ENCODE data around the gene MALAT1. TPM values are rescaled to one million over a fixed set of nuclear protein-coding genes. Genes with fewer than 3 reads are reported as not detected.

MALAT1 gene
- total RNA-seq, 3 donors from 2014 or later (not counting 1 experiment from before 2014, with no cell fraction given) = 32,911 to 36,726 (median 33,502) TPM

DNA sequence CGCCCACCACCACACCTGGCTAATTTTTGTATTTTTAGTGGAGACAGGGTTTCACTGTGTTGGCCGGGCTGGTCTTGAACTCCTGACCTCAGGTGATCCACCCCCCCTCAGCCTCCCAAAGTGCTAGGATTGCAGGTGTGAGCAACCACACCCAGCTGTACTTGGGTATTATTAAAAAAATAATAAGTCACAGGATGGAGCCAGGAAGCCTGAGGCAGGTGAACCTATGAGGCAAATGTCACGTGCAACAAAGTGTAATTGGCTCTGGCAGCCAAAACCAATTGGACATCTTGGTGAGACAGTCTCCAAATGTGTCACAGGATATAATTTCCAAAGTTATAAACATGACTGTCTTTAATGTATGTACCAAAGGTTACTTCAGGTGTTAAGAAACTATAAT, 24.0 kb upstream of the MALAT1 start:
- H3K27ac Mint-ChIP-seq = no peak overlapping the region
- H3K9me3 Mint-ChIP-seq = no peaks in the 10 kb centered on the region
- no peaks in the 10 kb centered on the region for H3K36me3 Mint-ChIP-seq
- Histone ChIP-seq H3K36me3 (ENCODE audit: control insufficient read depth, insufficient read depth, low read length) (no peaks in the 10 kb centered on the region), H3K4me1 (ENCODE audit: control insufficient read depth, insufficient read depth, low read length) (peaks cover 37% of the 10 kb centered on the region), H3K27ac (ENCODE audit: low read length) (no peak overlapping the region), H3K27me3 (ENCODE audit: control insufficient read depth, insufficient read depth, low read length) (no peaks in the 10 kb centered on the region), H3K9me3 (ENCODE audit: control insufficient read depth, insufficient read depth, low read length) (no peaks in the 10 kb centered on the region), H3K4me3 (ENCODE audit: low read length) (no peak overlapping the region)
- H3K4me3 Mint-ChIP-seq = peak overlapping the region; percentile 35
- TF ChIP-seq, protein P1, sequence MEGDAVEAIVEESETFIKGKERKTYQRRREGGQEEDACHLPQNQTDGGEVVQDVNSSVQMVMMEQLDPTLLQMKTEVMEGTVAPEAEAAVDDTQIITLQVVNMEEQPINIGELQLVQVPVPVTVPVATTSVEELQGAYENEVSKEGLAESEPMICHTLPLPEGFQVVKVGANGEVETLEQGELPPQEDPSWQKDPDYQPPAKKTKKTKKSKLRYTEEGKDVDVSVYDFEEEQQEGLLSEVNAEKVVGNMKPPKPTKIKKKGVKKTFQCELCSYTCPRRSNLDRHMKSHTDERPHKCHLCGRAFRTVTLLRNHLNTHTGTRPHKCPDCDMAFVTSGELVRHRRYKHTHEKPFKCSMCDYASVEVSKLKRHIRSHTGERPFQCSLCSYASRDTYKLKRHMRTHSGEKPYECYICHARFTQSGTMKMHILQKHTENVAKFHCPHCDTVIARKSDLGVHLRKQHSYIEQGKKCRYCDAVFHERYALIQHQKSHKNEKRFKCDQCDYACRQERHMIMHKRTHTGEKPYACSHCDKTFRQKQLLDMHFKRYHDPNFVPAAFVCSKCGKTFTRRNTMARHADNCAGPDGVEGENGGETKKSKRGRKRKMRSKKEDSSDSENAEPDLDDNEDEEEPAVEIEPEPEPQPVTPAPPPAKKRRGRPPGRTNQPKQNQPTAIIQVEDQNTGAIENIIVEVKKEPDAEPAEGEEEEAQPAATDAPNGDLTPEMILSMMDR (IDR thresholded peaks at IDR 0.05) = no peak
- intact Hi-C loops (cut with micrococcal nuclease) = loop anchor here (5.0 kb wide), 1 partner anchor 32 kb away; no protein-coding TSS in a partner anchor
- no peaks in the 10 kb centered on the region for H3K27me3 Mint-ChIP-seq (ENCODE audit: low read depth in 2 of 2)
- no peak for ATAC-seq
- 92% methylated on average over 1 of the region's 3 CpGs for WGBS (ENCODE audit: insufficient coverage)
- no peak for DNase-seq
- peaks cover 26 to 28% of the 10 kb centered on the region in 2 donors for H3K4me1 Mint-ChIP-seq

DNA sequence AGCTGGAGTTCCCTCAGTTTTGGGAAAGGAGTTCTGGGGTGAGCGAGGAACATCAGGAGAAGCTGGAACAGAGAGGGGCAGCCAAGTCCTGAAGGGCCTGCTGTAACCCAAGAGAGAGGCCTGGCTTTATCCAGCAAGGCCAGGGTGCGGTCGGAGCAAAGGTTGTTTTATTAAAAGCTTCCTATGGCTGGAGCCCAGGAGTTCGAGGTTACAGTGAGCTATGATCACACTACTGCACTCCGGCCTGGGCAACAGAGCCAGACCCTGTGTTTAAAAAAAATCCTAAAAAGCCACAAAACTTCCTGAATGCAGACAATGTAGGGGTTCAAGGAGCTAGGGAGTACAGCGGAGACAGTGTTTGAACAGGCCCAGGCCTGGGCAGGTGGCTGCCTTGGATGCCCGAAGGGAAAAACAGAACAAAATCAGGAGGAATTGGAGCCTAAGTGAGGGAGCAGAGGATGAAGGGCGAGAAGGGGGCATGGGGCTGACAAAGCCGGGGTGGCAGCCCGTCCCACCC, 22.2 kb upstream of the MALAT1 start:
- no peaks in the 10 kb centered on the region for H3K9me3 ChIP-seq (ENCODE audit: control insufficient read depth, insufficient read depth, low read length)
- no peaks in the 10 kb centered on the region for H3K36me3 ChIP-seq (ENCODE audit: control insufficient read depth, insufficient read depth, low read length)
- H3K27me3 Mint-ChIP-seq (ENCODE audit: low read depth in 2 of 2) = no peaks in the 10 kb centered on the region
- intact Hi-C loops (cut with micrococcal nuclease) = loop anchor here (1.0 to 2.0 kb wide), 2 partner anchors 21 to 46 kb away; no protein-coding TSS in a partner anchor
- H3K4me3 ChIP-seq (ENCODE audit: low read length) = peak overlapping the region; percentile 78
- H3K27ac ChIP-seq (ENCODE audit: low read length) = peak overlapping the region; percentile 95
- peaks cover 31% of the 10 kb centered on the region for H3K4me1 ChIP-seq (ENCODE audit: control insufficient read depth, insufficient read depth, low read length)
- H3K4me1 Mint-ChIP-seq = peaks cover 21 to 24% of the 10 kb centered on the region in 2 donors
- H3K27me3 ChIP-seq (ENCODE audit: control insufficient read depth, insufficient read depth, low read length) = no peaks in the 10 kb centered on the region
- H3K36me3 Mint-ChIP-seq = no peaks in the 10 kb centered on the region
- H3K27ac Mint-ChIP-seq = peak overlapping the region; percentile 94 to 99
- WGBS (ENCODE audit: insufficient coverage) = 26% methylated on average over 10 of the region's 10 CpGs
- peak overlapping the region; percentile 98 for H3K4me3 Mint-ChIP-seq
- TF ChIP-seq, protein P1 (IDR thresholded peaks at IDR 0.05) = no peak
- no peak for DNase-seq
- no peaks in the 10 kb centered on the region for H3K9me3 Mint-ChIP-seq
- no peak for ATAC-seq

DNA sequence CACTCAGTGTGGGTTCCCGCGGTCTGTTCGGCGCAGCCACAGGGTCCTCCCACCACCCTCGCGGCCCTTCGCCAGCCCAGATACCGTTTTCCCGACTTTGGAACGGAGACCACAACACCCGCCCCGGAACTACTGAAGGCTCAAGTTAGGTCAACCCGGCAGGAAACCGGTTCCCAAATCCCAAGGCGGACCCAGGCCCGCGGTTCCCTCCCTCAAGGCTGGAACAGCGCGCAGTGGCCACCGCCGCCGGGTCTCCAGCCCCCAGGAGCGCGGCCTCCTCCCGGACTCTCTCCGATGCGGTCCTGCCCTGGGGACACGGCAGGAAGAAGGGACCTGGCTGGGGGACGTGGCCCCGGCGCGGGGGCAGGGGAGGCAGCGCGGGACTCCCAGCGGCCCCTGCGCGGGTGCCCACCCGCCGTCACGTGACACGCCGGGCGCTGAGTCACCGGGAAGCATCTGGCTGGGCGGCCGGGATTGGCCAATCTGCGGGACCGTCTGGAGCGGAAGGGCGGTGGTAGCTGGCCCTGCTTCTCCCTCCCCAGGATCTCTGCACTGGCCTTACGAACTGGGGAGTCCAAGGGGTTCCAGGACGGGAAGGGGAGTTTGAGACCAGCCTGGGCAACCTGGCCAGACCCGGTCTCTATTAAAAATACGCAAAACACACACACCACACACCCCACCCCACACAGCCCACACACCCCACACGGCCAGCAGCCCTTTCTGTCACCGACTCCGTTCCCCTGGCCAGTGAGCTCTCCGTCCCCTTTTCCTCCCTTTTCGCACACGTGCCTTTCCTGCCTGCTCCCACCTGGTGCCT, 21.5 kb upstream of the MALAT1 start:
- peak overlapping the region; percentile 78 for H3K4me3 ChIP-seq (ENCODE audit: low read length)
- H3K4me1 Mint-ChIP-seq = peaks cover 15 to 17% of the 10 kb centered on the region in 2 donors
- H3K27ac ChIP-seq (ENCODE audit: low read length) = peak overlapping the region; percentile 95
- peak overlapping the region; percentile 94 to 99 for H3K27ac Mint-ChIP-seq
- H3K27me3 Mint-ChIP-seq (ENCODE audit: low read depth in 2 of 2) = no peaks in the 10 kb centered on the region
- no peaks in the 10 kb centered on the region for H3K36me3 Mint-ChIP-seq
- no peaks in the 10 kb centered on the region for H3K36me3 ChIP-seq (ENCODE audit: control insufficient read depth, insufficient read depth, low read length)
- ATAC-seq (peak; percentile 84 to 94 (median 92)), DNase-seq (peak; percentile 92)
- TF ChIP-seq, protein P1 (IDR thresholded peaks at IDR 0.05) = no peak
- under 1% methylated on average over 60 of the region's 60 CpGs for WGBS (ENCODE audit: insufficient coverage)
- no peaks in the 10 kb centered on the region for H3K9me3 Mint-ChIP-seq
- peak overlapping the region; percentile 98 for H3K4me3 Mint-ChIP-seq
- H3K27me3 ChIP-seq (ENCODE audit: control insufficient read depth, insufficient read depth, low read length) = no peaks in the 10 kb centered on the region
- peaks cover 25% of the 10 kb centered on the region for H3K4me1 ChIP-seq (ENCODE audit: control insufficient read depth, insufficient read depth, low read length)
- H3K9me3 ChIP-seq (ENCODE audit: control insufficient read depth, insufficient read depth, low read length) = no peaks in the 10 kb centered on the region
- intact Hi-C loops (cut with micrococcal nuclease) = loop anchor here (1.0 to 2.0 kb wide), 2 partner anchors 20 to 47 kb away; no protein-coding TSS in a partner anchor

Measured in natural killer cell (primary cell).